HFFc6 (cell line): ENCODE data around the gene SPEM1. TPM values are rescaled to one million over a fixed set of nuclear protein-coding genes. Genes with fewer than 3 reads are reported as not detected.

ENCODE experiments used
- DNase-seq: peaks from one replicate; pipeline ENCODE4 v3.0.0-alpha.2; 2018
- H3K27ac Mint-ChIP-seq: 2 replicates; pipeline ENCODE4 v1.8.0; 2020; ENCODE audit warnings: mild to moderate bottlenecking, mixed read lengths
- H3K27me3 Mint-ChIP-seq: 2 replicates; pipeline ENCODE4 v1.8.0; 2021; ENCODE audit warnings: mild to moderate bottlenecking, moderate library complexity, mixed read lengths; ENCODE audit not compliant: insufficient read depth
- H3K36me3 Mint-ChIP-seq: 2 replicates; pipeline ENCODE4 v1.8.0; 2021; ENCODE audit warnings: low read depth, mixed read lengths
- H3K4me1 Mint-ChIP-seq: 2 replicates; pipeline ENCODE4 v1.8.0; 2020; ENCODE audit warnings: low read depth, mixed read lengths
- H3K4me3 Mint-ChIP-seq: 2 replicates; pipeline ENCODE4 v1.8.0; 2020; ENCODE audit warnings: mild to moderate bottlenecking, moderate library complexity, mixed read lengths
- H3K9me3 Mint-ChIP-seq: 2 replicates; pipeline ENCODE4 v1.8.0; 2020; ENCODE audit warnings: mild to moderate bottlenecking, mixed read lengths
- total RNA-seq, 6 experiments: library from RNA; stranded (reverse); fragmentation: NEBNext Ultra II Directional; extraction: Animal tissue kit (Norgen Biotek cat#: 25700); gene quantifications; 2 replicates in 1 of 6; 3 replicates in 5 of 6; pipeline ENCODE4 v1.2.3, GENCODE V29; 2021
- TF ChIP-seq, protein P1 (sequence below): fragments of 200-600 bp; sonication (generic); IDR thresholded peaks from 2 replicates; pipeline ENCODE4 v1.5.0; 2021; ENCODE audit warnings: antibody characterized with exemption, mild to moderate bottlenecking

SPEM1 gene
- total RNA-seq, 6 experiments from 2014 or later: not detected

DNA sequence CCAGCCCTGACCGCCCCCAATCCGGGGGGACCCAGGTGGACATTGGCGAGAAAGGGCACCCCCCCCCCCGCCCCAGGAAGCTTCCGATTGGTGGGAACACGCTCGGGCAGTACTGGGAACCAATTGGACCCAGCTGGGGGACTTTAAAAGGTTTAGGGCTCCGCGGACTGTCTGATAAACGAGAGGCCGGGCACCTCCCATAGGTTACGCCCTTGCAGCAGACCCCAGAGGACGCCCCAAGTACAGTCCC is 16.5 kb upstream of the SPEM1 start:
- peaks cover 14% of the 10 kb centered on the region for H3K36me3 Mint-ChIP-seq
- TF ChIP-seq, protein P1, sequence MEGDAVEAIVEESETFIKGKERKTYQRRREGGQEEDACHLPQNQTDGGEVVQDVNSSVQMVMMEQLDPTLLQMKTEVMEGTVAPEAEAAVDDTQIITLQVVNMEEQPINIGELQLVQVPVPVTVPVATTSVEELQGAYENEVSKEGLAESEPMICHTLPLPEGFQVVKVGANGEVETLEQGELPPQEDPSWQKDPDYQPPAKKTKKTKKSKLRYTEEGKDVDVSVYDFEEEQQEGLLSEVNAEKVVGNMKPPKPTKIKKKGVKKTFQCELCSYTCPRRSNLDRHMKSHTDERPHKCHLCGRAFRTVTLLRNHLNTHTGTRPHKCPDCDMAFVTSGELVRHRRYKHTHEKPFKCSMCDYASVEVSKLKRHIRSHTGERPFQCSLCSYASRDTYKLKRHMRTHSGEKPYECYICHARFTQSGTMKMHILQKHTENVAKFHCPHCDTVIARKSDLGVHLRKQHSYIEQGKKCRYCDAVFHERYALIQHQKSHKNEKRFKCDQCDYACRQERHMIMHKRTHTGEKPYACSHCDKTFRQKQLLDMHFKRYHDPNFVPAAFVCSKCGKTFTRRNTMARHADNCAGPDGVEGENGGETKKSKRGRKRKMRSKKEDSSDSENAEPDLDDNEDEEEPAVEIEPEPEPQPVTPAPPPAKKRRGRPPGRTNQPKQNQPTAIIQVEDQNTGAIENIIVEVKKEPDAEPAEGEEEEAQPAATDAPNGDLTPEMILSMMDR: no peak
- H3K4me3 Mint-ChIP-seq: peak overlapping the region; percentile 92
- H3K9me3 Mint-ChIP-seq: no peaks in the 10 kb centered on the region
- H3K4me1 Mint-ChIP-seq: peaks cover 33% of the 10 kb centered on the region
- H3K27ac Mint-ChIP-seq: peak overlapping the region; percentile 87
- no peak for DNase-seq
- no peaks in the 10 kb centered on the region for H3K27me3 Mint-ChIP-seq

DNA sequence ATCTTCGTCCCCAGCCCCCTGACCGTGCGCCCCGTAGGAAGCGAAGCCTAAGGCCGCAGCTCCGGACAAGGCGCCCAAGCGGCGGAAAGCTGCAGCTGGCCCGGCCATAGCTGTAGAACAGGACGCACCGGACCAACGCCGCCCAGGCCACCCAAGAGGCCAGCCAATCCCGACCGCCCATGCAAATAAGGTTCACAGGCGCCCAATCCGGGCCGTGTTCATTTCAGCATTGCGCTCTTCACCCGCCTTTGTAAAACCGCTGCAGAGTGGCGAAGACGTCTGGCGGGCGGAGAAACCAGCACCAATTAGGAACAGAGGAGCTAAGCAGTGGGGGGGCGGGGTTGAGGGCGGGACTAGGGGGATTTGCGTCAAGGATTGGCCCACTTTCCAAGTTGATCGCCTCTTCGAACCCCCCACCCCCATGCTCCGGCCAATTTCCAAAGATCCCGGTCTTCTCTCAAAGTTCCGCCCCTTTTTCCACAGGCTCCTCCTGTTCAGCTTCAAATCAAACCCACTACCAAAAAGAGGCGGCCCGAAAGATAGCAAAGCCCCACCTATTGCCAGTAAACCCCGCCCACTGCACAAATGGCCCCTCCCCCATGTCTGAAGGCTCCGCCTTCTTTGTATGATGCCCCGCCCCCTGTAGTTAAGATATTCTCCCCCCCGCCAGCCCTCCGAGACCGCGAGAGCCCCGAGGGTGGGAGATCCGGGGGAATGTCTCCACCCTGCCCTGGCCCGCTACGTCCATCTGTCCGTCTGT is 16.0 kb upstream of the SPEM1 start, which contains the start of gene TMEM256:
Gene TMEM256 (minus strand): TSS at position 121 of the 760 bp plus-strand sequence. CDS start 13 bp downstream, at position 108.
- H3K4me1 Mint-ChIP-seq: peaks cover 33% of the 10 kb centered on the region
- H3K27me3 Mint-ChIP-seq: no peaks in the 10 kb centered on the region
- peak within 1 kb of the TSS; percentile 92 for H3K4me3 Mint-ChIP-seq
- TF ChIP-seq, protein P1: no peak; the same call in 1 of the 2 replicates
- H3K36me3 Mint-ChIP-seq: peaks cover 18% of the 10 kb centered on the region
- no peaks in the 10 kb centered on the region for H3K9me3 Mint-ChIP-seq
- H3K27ac Mint-ChIP-seq: peak within 1 kb of the TSS; percentile 87
- peak; percentile 99 for DNase-seq

DNA sequence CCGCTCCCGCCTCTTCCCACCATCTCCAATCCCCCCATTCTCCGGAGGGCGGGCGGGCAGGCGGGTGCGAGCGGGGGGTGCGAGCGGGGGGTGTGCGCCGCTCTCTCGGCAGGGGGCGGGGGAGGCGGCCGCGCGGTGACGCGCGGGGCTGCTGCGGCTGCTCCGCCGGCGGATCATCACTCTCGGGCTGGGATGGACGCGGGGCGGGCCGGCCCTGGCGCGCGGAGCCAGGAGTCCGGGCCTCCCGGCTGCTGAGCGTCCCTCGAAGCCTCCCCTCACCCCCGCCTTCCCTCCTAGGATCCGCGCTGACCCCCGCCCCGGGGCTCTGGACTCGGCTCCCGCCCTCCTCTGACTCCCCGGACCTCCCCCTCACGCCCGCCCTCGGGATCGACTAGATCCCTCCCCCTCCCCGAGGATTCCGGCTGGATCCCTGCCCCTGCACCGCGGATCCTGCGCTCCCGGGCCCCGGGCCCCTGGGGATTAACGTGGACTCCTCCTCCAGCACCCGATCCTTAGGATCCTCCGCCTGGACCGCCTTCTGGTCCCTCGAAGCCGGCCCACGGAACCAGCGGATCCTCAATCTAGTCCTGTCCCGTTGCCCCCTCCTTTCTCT is 15.3 kb upstream of the SPEM1 start:
- Mint-ChIP-seq H3K4me1 (peaks cover 29% of the 10 kb centered on the region), H3K36me3 (peaks cover 21% of the 10 kb centered on the region), H3K9me3 (no peaks in the 10 kb centered on the region), H3K4me3 (peak overlapping the region; percentile 92), H3K27ac (peak overlapping the region; percentile 87), H3K27me3 (no peaks in the 10 kb centered on the region)
- TF ChIP-seq, protein P1: peak; percentile 25
- peak; percentile 6 for DNase-seq

DNA sequence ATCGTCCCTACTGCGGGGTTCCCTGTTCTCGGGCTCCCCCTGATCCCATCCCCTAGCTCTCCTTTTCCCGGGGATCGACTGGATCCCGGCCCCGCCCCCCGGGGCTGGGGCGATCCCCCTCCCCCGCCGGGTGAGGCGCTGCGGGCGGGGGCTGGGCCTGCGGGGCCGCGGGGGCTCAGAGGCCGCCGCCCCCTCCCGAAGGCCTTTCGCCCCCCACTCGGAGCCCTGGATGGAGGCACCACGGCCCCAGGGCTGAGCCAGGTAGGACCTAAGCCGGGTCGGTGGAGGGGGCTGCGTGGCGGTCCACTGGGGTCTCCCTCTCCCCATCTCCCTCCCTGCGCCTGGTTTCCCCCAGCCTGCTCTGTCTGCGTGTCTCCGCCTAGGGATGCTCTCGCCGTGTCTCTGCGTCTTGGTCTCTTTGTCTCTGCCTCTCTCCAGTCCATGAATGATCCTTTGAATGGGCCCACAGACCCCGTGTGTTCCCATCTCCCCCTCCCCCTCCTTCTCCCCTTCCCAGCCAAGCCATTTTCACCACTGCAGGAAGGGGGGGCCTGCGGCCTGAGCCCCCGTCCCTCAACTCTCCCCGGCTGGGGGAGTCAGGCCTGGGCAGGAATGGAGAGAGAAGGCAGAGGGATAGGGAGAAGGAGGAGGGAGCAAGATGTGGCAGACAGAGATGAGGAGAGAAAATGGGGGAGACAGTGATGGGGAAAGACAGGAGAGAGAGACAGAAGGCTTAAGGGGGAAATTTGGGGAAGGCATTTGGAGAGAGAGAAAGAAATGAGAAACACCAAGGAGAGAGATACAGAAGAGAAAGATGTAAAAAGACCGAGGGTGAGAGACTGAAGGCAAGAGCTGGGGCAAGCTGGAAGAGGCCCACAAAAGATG is 14.5 kb upstream of the SPEM1 start:
- no peaks in the 10 kb centered on the region; the same call in 1 of the 2 replicates for H3K27me3 Mint-ChIP-seq
- TF ChIP-seq, protein P1: no peak
- peaks cover 27% of the 10 kb centered on the region for H3K4me1 Mint-ChIP-seq
- H3K9me3 Mint-ChIP-seq: no peaks in the 10 kb centered on the region
- H3K4me3 Mint-ChIP-seq: peak overlapping the region; percentile 92
- H3K27ac Mint-ChIP-seq: peak overlapping the region; percentile 86
- DNase-seq: no peak
- peaks cover 27% of the 10 kb centered on the region for H3K36me3 Mint-ChIP-seq

DNA sequence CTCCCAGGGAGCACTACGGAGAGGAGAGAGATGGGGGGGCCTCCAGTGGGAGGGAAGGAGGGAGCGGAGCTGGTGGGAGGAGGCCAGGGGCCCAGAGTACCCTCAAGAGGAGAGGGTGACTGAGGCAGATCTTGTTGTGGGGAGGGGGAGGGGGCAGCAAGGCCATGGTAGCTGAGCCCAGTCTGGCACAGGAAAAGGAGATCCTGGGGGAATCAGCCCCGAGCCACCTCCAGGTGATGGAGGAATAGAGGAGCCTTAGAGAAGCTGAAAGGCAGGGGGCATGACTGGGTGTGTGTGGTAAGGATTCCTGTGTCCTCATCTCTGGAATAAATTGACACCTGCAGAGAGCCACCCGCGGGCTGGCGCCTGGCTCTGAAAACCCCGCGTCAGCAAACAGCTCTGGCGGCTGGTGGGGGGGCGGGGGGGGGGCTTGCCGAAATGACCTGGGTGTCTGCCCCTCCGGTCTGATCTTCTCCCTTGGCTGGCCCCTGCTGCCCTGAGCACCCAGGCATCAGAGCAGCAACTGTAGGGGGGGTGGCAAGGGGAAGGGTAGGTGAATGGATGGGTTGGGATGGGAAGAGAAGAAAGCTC is 13.8 kb upstream of the SPEM1 start:
- peak overlapping the region; percentile 92 for H3K4me3 Mint-ChIP-seq
- TF ChIP-seq, protein P1: no peak
- peaks cover 23% of the 10 kb centered on the region for H3K4me1 Mint-ChIP-seq
- H3K9me3 Mint-ChIP-seq: no peaks in the 10 kb centered on the region
- no peaks in the 10 kb centered on the region; the same call in 1 of the 2 replicates for H3K27me3 Mint-ChIP-seq
- H3K36me3 Mint-ChIP-seq: peaks cover 23% of the 10 kb centered on the region
- DNase-seq: no peak
- peak overlapping the region; percentile 86 for H3K27ac Mint-ChIP-seq
